G401.6 (cell line): ENCODE results near the gene SHISA4.
A peak's percentile ranks its signal among the peaks of the same experiment; 100 is the strongest.
"Not testable (repeated sequence)": the region's sequence is repeated elsewhere in the genome, so short reads cannot be mapped to it uniquely, and the experiment has no call there.

Experiments used
- FAIRE-seq: peaks from 2 replicates; lab custom pipeline; 2012; peaks lifted over from hg19 to GRCh38; lab: Jason Lieb, UNC

SHISA4 gene, protein sequence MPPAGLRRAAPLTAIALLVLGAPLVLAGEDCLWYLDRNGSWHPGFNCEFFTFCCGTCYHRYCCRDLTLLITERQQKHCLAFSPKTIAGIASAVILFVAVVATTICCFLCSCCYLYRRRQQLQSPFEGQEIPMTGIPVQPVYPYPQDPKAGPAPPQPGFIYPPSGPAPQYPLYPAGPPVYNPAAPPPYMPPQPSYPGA

DNA sequence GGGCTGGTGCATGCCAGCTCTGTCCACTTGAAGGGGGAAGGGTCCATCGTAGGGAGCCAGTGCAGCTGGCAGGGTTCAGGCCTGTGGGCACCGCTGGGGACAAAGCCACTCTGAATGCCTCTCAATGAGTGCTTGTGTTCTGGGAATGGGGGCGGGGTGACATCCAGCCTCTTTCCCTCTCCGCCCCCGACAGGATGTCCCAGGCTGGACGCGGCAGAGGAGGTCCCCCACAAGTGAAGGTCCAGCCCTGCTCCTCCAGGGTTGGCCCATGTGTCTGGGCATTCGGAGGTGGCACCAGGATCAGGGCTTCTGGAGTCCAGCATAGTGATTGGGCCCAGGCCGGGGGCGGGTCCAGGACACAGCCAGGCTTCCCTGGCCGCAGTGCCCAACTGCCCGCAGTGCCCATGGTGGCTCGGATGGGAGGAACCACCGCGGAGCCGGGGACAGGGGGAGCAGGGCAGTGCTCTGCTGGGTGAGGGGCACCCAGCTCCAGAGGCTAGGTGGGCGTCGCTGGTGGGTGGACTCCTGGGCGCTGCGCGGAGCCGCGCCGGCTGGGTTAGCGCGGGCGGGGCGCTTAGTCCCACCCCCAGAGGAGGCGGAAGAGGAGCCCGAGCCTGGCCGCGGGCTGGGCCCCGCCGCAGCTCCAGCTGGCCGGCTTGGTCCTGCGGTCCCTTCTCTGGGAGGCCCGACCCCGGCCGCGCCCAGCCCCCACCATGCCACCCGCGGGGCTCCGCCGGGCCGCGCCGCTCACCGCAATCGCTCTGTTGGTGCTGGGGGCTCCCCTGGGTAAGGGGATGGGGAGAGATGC, at the start of gene SHISA4:
SHISA4 (plus strand) TSS at position 617 of the 808 bp plus-strand sequence; CDS start at position 714, 97 bp downstream.
- no peak for FAIRE-seq

DNA sequence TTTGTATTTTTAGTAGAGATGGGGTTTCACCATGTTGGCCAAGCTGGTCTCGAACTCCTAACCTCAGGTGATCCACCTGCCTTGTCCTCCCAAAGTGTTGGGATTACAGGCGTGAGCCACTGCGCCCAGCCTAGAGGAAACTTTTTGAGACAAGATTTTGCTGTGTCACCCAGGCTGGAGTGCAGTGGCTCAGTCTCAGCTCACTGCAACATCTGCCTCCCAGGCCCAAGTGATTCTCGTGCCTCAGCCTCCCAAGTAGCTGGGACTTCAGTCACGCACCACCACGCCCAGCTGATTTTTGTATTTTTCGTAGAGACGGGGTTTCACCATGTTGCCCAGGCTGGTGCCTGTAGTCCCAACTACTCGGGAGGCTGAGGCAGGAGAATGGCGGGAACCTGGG, 49.6 kb upstream of the SHISA4 start:
- FAIRE-seq = not testable (repeated sequence)

DNA sequence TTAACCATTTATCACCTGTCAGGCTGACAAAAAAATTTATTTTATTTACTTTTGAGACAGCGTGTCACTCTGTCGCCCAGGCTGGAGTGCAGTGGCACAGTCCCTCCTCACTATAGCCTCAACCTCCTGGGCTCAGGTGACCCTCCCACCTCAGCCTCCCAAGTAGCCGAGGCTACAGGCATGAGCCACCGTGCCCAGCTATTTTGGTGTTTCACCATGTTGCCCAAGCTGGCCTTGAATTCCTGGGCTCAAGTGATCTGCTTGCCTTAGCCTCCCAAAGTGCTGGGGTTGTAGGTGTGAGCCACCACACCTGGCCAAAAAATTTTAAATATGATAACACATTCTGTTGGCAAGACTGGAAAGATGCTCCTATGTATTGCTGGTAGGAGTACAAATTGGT, 48.6 kb upstream of the SHISA4 start:
- FAIRE-seq = no peak

DNA sequence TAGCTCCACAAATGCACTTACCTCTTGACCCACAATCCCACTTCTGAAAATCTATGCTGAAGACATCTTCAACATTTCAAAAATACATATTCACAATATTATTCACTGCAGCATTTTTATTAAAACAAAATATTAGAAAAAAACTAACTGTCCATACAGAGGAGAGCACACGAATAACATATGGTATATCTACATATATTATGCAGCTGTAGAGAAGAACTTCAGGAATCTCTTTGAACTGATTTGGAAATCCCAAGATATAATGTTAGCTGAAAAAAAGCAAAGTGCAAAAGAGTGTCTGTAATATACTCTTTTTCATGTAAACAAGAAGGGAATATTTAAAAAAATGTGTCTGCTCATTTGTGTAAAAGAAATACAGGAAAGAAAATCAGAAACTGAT, 48.2 kb upstream of the SHISA4 start:
- no peak for FAIRE-seq

DNA sequence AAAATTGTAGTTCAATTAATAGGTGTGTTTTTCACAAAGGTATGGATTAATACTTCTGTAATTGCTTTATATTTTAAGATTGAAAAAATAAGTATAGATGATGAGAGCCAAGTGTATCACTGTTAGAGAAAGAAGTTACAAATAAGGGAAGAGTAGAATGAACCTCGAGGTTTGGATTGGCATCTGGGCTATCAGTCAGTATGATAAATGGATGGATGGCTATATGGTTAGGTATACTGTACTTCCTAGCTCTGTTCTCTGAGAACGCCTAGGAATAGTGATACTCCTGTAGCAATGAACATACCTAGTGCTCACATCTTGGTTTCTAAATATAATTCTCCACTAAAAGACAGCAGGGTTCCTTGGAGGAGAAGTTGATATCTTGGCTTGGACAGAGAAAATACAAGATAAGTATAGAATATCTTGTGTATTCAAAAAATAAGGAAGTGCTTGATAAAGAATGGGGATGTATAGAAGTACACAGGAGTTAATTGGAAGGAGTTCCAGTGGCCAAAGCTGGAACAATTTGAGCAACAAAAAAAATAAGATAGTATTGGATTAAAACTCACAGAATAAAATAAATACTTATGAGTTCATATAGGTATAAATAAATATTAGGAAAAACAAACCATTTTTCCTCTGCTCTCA, 47.3 kb upstream of the SHISA4 start:
- no peak for FAIRE-seq

DNA sequence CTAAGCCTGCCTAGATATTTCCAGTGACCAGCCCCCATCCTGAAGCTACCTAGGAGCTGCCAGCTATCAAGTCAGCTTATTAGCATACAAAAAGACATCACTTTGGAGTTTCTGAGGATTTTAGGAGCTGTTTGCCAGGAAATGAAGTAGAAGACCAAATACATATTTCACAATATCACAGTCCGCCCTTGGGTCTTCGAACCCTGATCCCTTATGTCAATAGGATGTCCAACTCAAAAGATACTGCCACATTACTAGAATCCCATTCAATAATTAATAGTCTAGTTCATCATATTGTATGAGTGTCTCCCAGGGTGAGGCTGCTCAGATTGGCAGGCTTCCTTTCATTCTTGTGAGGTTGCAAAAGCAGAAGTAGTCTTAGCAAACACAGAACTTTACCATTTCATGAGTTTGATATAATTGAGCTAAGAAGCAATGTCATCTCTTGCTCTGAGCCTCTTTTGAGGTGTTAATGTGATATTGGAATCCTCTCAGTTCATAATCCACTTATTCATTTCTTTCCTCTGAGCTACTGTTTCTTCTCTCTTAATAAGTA, 46.1 kb upstream of the SHISA4 start:
- FAIRE-seq = no peak

DNA sequence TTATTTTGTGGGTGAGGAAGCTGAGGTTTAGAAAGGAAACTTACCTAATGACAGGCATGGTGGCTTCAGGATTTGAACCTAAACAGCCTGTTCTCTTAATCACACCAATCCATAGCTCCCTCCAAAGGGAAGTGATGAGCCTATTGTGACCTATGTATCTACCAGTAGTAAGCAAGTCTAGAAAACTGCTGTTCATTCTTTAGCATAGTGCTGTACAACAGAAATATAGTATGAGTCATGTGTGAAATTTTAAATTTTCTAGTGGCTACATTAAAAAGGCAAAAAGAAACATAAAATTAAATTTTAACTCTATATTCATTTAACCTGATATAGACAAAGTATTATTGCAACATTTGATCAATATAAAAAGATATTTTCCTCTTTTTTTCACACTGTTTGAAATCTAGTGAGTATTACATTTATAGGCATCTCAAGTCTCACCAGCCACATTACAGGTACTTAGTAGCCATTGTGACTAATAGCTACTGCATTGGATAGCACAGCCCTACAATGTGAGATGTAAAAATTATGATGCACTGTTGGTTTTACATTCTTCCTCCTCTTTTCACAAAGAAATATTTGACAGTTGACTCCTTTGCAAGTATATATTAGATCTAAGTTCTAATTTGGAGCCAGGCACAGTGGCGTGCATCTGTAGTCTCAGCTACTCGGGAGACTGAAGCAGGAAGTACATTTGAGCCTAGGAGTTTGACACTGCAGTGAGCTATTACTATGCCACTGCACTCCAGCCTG, 43.2 kb upstream of the SHISA4 start:
- no peak for FAIRE-seq

DNA sequence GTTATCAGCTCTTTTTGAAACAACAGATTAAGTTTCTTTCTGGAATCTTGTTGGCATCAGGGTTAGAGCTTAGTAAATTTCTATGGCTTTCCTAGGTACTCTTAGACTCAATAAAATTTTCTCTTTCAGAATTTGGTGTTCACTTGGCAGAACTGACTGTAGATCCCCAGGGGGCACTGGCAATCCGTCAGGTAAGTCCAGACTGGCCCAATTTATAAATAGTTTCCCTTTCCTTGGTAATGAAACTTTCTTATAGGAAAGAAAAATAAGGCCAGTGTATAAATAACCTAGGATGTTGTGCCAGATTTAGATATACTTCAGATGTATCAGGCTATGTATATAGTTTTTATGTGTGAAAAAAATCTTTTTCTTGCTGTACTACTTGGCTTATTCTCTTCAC, 41.5 kb upstream of the SHISA4 start:
- no peak for FAIRE-seq

DNA sequence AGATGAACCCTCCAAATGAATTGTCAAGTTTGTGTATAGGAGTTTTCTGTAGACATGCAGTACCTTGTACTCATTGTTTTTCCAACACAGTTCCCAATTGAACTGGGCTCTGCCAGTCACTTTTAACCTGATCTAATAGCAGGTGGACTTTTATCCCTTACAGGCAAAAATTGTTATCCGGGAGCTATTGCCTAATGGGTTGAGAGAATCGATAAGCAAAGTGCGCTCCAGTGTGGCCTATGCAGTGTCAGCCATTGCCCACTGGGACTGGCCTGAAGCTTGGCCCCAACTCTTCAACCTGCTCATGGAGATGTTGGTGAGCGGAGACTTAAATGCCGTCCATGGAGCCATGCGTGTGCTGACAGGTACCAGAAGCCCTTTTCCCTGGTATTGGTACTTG, 40.5 kb upstream of the SHISA4 start:
- no peak for FAIRE-seq

DNA sequence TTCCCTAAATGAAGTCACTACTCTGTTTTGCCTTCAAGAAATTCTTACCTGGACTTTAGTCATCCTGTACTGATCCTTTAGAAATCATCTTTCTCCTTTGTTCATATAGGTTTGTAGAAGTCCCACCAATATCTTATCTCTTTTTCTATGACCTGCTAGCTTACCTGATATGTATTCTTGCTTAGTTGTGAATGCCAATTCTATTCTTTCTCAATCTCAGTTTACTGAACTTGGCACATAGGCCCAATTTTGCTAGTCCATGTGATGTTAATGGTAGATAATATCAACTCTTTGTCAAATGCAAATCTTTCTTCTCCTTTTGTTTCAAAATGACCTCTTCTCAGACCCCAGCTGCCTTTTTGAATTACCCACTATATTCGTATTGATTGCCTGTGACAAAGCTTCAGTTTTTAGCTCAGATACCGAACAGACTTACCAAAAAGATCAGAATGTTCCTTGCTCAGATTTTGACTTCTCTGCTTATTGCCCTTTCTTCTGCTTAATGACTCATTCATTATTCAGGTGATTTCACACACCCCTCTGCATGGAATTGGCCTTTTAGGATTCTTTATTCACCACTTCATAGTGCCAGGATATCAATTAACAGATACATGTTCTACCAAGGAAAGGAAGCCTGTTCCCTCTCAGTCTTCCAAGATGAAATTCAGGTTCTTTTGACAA, 39.2 kb upstream of the SHISA4 start:
- FAIRE-seq = no peak

DNA sequence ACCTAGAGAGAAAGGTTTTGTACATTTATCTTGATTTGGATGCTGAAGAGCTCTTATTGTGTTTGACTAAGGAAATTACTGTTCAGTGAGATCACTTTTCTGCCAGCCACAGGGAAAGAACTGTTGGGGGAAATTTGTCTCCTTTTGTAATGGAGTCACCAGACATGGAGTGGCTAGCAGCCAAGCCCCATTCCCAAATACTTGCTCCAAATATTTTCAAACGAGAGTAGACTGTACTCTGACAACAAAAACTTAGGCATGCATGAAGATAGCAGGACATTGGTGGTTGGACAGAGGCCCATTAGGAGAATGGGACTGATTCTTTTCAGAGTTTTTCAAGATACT, 38.7 kb upstream of the SHISA4 start:
- no peak for FAIRE-seq

DNA sequence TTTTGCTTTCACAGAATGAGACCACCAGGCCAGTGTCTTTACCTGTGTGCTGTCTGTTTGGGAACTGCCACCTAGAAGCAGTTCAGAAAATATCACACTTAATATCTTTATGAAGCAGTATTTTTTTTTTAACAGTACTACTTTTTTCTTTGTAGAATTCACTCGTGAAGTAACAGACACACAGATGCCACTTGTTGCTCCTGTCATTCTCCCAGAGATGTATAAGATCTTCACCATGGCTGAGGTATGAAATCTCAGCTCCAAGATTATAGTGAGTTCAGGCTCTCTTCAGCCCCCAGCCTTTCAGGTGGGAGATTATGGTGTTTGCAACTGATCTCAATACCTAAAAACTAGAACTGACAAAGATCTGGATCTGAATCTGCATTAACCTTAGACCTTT, 36.7 kb upstream of the SHISA4 start:
- FAIRE-seq = no peak

DNA sequence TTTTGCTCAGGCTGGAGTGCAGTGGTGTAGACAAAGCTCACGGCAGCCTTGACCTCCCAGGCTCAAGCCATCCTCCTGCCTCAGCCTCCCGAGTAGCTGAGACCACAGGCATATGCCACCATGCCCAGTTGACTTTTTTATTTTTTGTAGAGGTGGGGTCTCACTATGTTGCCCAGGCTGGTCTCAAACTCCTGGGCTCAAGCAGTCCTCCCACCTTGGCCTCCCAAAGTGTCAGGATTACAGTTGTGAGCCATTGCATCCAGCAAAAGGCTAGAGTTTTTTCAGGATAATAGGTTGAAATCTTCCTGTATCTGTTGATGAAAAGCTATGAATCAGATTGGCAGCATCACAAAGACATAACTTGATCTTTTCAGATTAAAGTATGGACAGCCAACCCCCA, 32.0 kb upstream of the SHISA4 start:
- FAIRE-seq = not testable (repeated sequence)

DNA sequence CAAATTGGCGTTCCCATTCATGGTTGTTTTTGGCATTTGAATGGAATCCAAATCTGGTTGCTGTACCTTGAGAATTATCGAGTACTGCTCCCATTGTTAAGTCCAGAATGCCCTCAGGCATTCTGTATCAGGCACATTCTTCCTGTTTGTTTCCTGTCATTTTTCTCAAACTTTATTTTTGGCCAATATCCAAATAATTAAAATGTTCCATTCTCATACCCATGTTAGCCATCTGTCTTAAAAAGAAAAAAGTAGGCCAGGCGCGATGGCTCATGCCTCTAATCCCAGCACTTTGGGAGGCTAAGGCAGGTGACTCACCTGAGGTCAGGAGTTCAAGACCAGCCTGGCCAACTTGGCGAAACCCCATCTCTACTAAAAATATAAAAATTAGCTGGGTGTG, 29.3 kb upstream of the SHISA4 start:
- FAIRE-seq = no peak

DNA sequence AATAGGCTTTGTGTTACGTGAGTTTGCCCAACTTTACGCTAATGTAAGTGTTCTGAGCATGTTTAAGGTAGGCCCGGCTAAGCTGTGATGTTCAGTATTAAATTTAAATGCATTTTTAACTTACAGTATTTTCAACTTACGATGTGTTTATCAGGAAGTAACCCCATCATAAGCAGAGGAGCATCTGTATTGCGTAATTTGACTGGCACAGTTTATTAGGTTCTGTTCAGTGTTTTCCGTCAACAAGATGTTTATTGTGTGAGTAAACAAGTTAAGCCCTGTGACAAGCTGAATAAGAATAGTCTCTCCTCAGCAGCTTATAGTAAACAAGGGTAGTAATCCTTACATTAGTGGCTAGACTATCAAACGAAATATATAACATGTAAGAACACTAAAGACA, 27.2 kb upstream of the SHISA4 start:
- no peak for FAIRE-seq

DNA sequence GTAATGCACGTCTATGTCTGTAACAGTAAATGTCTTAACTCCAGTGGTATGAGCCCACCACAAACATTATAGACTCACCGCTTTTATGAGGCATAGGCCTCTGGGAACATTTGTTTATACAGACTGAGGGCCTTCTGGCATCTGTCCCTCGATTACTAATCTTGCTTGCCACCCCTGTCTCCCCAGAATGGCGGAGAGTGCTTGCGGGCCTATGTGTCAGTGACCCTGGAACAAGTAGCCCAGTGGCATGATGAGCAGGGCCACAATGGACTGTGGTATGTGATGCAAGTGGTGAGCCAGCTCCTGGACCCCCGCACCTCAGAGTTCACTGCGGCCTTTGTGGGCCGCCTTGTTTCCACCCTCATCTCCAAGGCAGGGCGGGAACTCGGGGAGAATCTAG, 18.3 kb upstream of the SHISA4 start:
- no peak for FAIRE-seq

DNA sequence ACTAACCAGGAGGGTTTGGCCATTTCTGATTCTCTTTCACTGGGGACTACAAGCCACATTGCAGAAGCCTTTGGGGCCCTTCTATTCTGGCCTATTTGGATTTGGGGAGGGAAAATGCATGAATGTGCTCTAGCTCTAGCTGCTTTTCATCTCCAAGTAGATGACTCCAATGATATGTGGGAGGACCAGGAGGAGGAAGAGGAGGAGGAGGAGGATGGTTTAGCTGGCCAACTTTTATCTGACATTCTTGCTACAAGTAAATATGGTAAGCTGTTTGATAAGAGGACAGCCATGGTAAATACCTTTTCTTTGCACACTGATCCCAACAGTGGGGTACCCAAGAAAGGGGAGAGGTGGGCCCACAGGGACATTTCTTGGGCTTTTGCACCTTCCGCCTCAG, 14.0 kb upstream of the SHISA4 start:
- FAIRE-seq = no peak

DNA sequence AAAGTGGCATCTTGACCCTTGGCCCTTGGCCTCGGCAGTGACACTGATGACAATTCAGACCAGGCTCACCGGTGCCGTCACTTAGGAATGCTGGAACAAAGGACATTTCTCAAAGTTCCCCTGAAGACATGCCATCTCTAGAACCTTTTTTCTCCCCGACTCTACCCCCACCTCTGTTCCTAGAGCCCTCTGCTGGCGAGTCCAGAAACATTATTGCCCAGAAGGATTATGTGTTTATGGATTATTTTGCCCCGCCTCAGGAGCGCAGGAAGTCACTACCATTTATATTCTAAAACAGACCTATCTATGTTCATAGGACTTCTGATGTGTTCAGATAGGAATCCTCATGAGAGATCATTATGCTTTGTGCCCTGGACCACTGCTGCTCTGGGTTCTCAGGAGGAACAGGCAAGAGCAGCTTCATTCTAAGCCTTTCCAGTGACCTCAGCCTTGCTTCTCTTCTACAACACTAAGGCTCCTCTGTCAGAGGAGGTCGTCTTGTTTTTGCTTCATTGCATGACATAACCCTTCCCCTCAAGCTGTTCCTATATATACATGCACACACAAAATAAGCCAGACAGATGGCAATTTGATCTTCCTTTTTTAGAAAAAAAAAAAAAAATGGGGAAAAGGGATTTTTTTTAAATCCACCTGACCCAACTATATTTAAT, 12.4 kb upstream of the SHISA4 start:
- no peak for FAIRE-seq

DNA sequence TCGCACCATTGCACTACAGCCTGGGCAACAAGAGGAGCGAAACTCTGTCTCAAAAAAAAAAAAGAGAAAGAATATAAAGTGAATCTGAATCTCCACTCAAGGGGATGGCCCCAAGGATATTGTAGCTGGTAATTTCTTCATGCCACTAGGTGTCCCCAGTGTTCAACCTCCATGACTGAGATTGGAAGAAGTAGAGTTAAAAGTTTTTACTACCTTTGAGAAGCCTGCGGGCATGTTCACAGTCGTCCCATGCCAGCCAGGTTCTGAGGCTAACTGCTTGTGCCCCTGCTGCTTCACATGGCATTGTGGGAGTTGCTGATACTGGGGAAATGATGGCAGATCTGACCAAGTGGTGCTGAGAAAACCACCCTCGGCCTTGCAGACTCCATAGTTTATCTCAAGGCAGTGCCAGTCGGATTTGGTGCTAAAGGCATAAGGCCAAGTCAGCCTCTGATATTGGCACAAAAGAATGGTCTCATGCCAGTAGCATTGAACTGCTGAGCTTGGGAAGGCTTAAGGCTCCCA, 10.8 kb upstream of the SHISA4 start:
- peak; percentile 93 for FAIRE-seq

DNA sequence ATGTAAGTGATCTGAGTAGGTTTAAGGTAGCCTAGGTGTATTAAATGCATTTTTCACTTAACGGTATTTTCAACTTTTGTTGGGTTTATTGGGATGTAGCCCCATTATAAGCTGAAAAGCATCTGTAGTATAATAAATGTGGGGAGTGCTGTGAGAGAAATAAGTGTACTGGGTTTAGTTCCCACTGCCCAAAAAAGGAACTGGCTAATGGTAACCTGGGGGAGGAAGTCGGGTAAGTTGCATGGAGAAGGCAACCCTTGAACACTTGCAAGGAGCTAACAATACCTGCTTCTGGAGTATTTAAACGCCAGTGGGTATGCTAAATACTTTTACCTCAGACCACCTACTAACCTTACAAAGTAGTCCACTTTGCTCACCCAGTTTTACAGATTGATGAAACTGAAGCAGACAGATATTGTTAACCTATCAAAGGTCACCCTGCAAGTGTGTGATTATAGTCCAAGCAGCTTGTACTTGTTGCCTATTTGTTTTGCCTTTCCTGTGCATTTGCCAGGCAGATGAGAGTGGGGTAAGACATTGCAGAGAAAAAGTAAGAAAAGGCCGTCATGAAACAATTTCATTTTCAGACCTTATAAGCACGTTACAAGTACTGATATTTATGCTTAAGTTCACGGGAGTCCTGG, 7.6 kb upstream of the SHISA4 start:
- FAIRE-seq = no peak

DNA sequence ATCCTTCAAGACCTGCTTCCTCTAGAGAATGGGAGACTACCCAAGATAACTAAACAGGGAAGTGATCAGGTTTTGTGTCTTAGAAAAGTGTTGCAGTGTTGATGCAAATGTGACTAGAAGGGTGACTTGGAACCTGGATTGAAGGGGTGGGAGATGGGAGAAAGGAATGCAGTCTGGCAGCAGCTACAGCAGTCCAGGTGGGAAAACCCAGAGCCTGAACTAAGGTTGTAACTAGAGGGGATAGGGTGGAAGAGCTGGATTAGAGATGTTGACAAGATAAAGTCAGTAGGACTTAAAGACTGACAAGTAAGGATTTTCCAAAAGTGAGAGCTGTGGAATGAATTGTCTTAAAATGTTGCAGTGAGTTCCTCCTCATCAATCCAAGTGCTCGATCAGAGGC, 7.1 kb upstream of the SHISA4 start:
- FAIRE-seq = no peak
